ENCODE measurements around the gene ADORA3. TPM values are rescaled to one million over a fixed set of nuclear protein-coding genes. Genes with fewer than 3 reads are reported as not detected.
A peak's percentile ranks its signal among the peaks of the same experiment; 100 is the strongest.

The ADORA3 gene
- total and polyA plus RNA-seq, 10 of the 15 experiments (the other 5 are each of a cell fraction or from before 2014, with no cell fraction given), result 0.14 to 0.29 (median 0.18) TPM; not detected in 2

- peak overlapping the region; percentile 89 for H3K4me2 ChIP-seq (ENCODE audit: control insufficient read depth, insufficient read depth)
- peak; percentile 7 for FAIRE-seq
- intact Hi-C loops (cut with micrococcal nuclease; ENCODE audit: unreplicated experiment) (loop anchor here (5.0 kb wide), 1 partner anchor 41 kb away; no protein-coding TSS in a partner anchor), in situ Hi-C loops (cut with MboI) (loop anchor here (10.0 kb wide), 1 partner anchor 79 kb away; no protein-coding TSS in a partner anchor)
- H3K27ac ChIP-seq (ENCODE audit: control insufficient read depth, insufficient read depth), result peak overlapping the region; percentile 33
- no peak for DNase-seq (ENCODE audit: low read depth, low spot score)
- peak overlapping the region; percentile 58 for H2AFZ ChIP-seq (ENCODE audit: control insufficient read depth, low read depth, low read length)
- H3K4me1 ChIP-seq (ENCODE audit: control insufficient read depth, insufficient read depth, low read length), result peaks cover 36% of the 10 kb centered on the region
- TF ChIP-seq MTA3 (IDR thresholded peaks at IDR 0.05; ENCODE audit: borderline replicate concordance, low read length), result peak; percentile 53; the same call in 1 of the 2 replicates
- no peak for TF ChIP-seq LARP7 (IDR thresholded peaks at IDR 0.05)
- TF ChIP-seq CTCF (IDR thresholded peaks at IDR 0.05 in 2 of 3, conservative IDR thresholded peaks at IDR 0.05 in 1 of 3; ENCODE audit: control insufficient read depth in 2 of 3, extremely low read depth in 1 of 3, insufficient read depth in 1 of 3, low read depth in 3 of 3, low read length in 3 of 3), result peak; percentile 12 to 50 (median 34); a peak in 5 of 6 replicates
- no peak for TF ChIP-seq SP1 (IDR thresholded peaks at IDR 0.05; ENCODE audit: low read depth, low read length)
- no peaks in the 10 kb centered on the region for H3K9me3 ChIP-seq (replicated peaks; ENCODE audit: control insufficient read depth, insufficient read depth, low read length)
- POLR2A ChIA-PET, result interaction anchor here (0.5 to 2.4 kb wide), 7 partner anchors 73 to 177 kb away, joined by 3 to 7 read pairs (median 3); no protein-coding TSS in a partner anchor
- no peaks in the 10 kb centered on the region for H3K36me3 ChIP-seq (ENCODE audit: control insufficient read depth in 2 of 2, insufficient read depth in 2 of 2, low read length in 1 of 2)
- SMC1A ChIA-PET (ENCODE audit: uncharacterized antibody, unreplicated experiment), result interaction anchor here (0.6 to 4.5 kb wide), 10 partner anchors 9 to 231 kb away, joined by 3 to 46 read pairs (median 4); no protein-coding TSS in a partner anchor
- H3K27me3 ChIP-seq (replicated peaks in 1 of 2; ENCODE audit: control insufficient read depth in 2 of 2, insufficient read depth in 2 of 2, low read length in 1 of 2), result no peaks in the 10 kb centered on the region; a peak in 1 of 4 replicates
- RAD21 ChIA-PET (ENCODE audit: unreplicated experiment), result interaction anchor here (1.2 to 4.7 kb wide), 4 partner anchors 9 to 223 kb away, joined by 3 to 38 read pairs (median 6); partner anchors contain the start of gene INKA2
- BruUV-seq (replicated peaks), result no TSS peak
- ATAC-seq, result peak; percentile 42
- WGBS (ENCODE audit: insufficient coverage, insufficient replicate concordance, low lambda C conversion rate, missing lambda C conversion rate), result 0% methylated on average over 13 of the region's 13 CpGs
- peak overlapping the region; percentile 41; the same call in 1 of the 2 replicates for H3K9ac ChIP-seq (ENCODE audit: control insufficient read depth, insufficient read depth, low read length)
- H3K79me2 ChIP-seq (ENCODE audit: control insufficient read depth, insufficient read depth, low read length), result no peaks in the 10 kb centered on the region
- H3K4me3 ChIP-seq, result peak overlapping the region; percentile 45; the same call in 1 of the 2 replicates
- CTCF ChIA-PET, result interaction anchor here (0.6 to 5.0 kb wide), 14 partner anchors 8 to 254 kb away, joined by 3 to 76 read pairs (median 4); partner anchors contain the start of gene DDX20
- no peaks in the 10 kb centered on the region for H4K20me1 ChIP-seq (ENCODE audit: control insufficient read depth, insufficient read depth)
These were observed 12.6 kb upstream of the ADORA3 start for GRCh38 chr1:111516005-111516535.
